Measurements from ENCODE around the gene TOGARAM2.
"Not testable (repeated sequence)": the region's sequence is repeated elsewhere in the genome, so short reads cannot be mapped to it uniquely, and the experiment has no call there.

Gene TOGARAM2

GRCh38 chr2:28977176-28977875 lies 3.8 kb upstream of the TOGARAM2 start:
- DNase-seq (ENCODE audit: low read depth) = no peak

DNA sequence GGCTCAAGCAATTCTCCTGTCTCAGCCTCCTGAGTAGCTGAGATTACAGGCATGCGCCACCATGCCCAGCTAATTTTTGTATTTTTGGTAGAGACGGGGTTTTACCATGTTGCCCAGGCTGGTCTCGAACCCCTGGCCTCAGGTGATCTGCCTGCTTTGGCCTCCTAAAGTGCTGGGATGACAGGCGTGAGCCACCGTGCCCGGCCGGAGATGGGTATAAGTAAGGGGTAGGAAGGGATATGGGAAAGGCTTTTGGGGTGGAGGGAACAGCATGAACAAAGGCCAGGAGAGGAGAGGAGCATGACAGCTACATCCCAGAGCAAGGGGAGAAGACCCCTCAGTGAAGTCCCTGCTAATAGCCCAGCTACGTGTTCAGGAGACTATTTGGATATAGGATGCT lies 3.1 kb upstream of the TOGARAM2 start:
- DNase-seq (ENCODE audit: low read depth) = not testable (repeated sequence)

DNA sequence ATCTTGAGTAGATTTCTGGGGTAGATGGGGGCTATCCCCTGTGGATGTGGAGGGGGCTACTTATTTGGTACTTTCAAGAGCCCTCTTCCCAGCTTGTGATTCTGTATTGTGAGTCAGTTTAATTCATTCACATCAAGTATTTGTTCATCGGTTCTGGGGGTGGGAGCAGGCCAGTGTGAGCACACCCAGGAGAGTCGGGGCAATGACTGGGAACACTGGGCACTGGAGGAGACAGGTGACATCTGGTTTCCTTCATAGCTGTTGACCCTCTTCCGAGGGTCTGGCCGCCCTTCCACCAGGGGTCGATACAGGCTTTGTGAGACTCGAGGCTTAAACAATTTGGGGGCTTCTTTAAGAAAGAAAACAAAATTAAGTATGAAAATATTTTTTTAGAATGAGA lies 2.5 kb upstream of the TOGARAM2 start:
- no peak for DNase-seq (ENCODE audit: low read depth)

GRCh38 chr2:28979041-28979440 lies 2.1 kb upstream of the TOGARAM2 start:
- no peak for DNase-seq (ENCODE audit: low read depth)

DNA sequence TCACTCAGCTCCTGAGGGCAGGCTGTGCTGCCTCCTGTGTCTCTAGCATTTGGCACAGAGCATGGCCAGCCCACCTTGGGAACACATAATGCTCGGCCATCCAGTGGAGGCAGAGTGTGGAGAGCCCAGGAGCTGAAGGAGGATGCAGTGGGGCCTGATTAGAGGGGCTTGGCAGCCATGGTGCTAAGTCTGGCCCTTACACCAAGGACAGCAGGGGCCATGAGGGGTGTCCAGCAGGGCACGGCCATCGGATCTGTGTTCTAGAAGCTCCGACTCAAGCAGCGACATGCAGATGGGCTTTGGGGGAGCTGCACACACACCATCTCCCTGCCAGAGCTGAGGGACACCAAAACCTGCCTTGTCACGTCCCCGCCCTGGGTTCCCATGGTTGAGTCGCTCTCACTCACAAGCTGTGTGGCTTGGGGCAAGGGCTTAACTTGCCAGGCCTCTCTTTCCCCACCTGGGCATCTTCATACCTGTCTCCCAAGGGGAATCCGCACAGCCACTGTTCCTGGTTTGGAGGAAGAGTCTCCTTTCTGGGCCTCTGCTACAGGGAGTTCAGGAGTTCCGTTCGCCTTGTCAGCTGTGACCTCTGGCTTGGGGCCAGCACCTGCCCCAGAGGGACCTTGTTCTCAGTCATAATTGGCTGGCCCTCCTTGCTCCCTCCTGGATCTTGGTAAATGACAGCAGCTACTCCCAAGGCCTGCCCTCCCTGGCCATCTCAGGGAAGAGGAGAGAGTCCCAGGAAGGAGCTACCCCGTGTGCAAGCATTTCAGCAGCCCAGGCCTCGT lies 1.3 kb upstream of the TOGARAM2 start:
- no peak for DNase-seq (ENCODE audit: low read depth)

GRCh38 chr2:28980368-28981015 lies 606 bp upstream of the TOGARAM2 start:
- DNase-seq (ENCODE audit: low read depth) = no peak

DNA sequence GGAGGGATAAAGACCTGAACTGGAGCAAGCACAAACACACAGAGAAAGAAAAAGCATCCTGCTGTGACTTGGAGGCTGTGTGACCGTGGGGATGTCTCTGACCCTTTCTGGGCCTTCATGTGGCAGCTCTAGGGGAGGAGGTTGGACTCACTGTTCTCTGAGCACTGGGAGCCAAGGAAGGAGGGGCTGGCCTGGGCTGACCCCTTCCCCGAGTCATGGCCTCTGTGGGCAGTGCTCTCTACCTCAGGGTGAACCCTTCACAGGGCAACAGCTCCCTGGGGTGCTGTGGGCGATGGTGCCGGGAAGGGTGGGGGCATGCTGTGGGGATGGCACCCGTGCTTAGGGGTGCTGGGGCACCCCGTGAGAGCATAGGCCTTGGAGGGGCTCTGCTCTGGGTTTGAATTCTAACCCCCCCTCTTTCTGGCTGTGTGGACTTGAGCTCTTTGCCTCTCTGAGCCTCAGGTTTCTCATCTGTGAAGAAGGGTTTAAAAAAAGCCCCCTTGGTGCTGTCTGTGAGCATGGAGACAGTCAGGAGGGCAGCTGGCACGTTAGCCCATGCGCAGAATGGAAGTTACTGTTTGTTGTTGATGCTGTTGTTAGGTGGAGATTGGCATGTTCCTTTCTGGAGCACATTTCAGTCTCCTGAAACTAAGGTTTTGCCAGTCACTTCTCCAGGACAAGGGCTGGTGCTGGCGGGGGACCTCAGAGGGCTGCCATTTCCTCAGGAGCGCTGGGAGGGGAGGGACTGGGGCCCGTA lies 700 bp downstream of the TOGARAM2 start:
- DNase-seq (ENCODE audit: low read depth) = no peak

DNA sequence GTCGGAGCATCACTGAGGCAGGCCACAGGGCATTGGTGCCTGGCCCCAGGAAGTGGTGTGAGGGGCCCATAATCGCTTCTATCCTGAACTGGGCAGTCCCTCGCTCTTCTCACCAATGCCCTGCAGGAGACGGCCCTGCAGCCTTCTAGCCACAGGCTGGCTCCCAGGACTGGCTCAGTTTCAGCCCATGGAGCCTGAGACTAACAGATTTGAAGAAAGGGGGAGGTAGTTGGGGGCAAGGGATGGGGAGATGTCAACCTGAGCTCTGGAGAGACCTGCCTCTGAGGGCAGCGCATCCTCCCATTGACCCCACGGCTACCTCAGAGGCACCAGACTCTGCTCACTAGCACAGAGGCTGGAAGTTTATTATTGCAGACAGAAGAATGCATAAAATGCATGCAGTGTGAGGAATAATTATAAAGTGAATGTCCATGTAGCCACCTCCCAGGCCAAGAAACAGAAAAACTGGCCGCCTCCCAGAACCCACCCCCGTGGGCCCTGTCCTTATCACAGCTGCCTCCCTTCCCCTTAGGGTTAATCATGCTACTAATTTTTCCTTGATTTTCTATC lies 1.4 kb downstream of the TOGARAM2 start:
- DNase-seq (ENCODE audit: low read depth) = no peak

DNA sequence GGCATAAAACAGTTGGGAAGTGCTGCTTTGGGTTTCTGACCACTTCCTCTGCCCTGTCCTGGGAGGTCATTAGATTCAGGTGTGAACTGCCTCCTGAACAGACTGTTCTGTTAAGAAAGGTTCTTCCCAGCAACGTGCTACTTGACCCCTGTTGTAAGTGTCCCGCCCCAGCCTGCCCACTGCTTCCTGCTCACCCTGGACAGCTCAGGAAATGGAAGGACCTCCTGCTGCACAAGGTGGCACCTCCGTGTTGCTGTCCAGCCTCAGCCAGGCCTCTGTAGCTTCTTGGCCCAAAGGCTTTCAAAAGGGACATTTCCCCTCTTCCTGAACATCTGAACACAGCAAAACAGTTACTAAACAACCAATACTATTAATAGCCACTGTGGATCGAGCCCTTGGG lies 5.3 kb downstream of the TOGARAM2 start:
- DNase-seq (ENCODE audit: low read depth) = no peak

GRCh38 chr2:28989973-28990372 lies 8.9 kb downstream of the TOGARAM2 start:
- no peak for DNase-seq (ENCODE audit: low read depth)

GRCh38 chr2:28990445-28990844 lies 9.3 kb downstream of the TOGARAM2 start:
- DNase-seq (ENCODE audit: low read depth) = no peak

- DNase-seq (ENCODE audit: low read depth) = no peak
These were observed 9.9 kb downstream of the TOGARAM2 start for GRCh38 chr2:28991021-28991420.

DNA sequence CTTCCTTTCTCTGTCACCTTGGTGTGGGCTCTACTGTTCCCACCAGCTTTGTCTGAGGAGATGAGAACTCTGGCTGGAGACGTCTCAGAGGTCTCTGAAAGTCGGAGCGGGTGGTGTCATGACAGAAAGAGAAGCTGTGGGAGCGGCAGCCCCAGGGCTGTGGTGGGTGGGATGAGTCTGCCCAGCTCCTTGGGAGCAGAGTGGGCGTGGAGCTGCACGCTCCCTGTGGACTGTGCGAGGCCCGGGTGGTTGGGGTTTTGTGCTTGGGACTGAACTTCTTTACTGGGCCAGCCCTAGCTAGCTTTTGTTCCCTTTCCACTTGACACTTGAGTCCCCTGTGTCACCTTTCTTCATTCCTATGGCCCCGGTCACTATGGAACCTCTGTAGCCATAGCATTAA lies 10.4 kb downstream of the TOGARAM2 start:
- DNase-seq (ENCODE audit: low read depth) = no peak

GRCh38 chr2:28993206-28993960 lies 12.3 kb downstream of the TOGARAM2 start:
- no peak for DNase-seq (ENCODE audit: low read depth)

GRCh38 chr2:28994074-28994473 lies 13.0 kb downstream of the TOGARAM2 start:
- no peak for DNase-seq (ENCODE audit: low read depth)

- no peak for DNase-seq (ENCODE audit: low read depth)
These were observed 13.6 kb downstream of the TOGARAM2 start for GRCh38 chr2:28994679-28995078.

DNA sequence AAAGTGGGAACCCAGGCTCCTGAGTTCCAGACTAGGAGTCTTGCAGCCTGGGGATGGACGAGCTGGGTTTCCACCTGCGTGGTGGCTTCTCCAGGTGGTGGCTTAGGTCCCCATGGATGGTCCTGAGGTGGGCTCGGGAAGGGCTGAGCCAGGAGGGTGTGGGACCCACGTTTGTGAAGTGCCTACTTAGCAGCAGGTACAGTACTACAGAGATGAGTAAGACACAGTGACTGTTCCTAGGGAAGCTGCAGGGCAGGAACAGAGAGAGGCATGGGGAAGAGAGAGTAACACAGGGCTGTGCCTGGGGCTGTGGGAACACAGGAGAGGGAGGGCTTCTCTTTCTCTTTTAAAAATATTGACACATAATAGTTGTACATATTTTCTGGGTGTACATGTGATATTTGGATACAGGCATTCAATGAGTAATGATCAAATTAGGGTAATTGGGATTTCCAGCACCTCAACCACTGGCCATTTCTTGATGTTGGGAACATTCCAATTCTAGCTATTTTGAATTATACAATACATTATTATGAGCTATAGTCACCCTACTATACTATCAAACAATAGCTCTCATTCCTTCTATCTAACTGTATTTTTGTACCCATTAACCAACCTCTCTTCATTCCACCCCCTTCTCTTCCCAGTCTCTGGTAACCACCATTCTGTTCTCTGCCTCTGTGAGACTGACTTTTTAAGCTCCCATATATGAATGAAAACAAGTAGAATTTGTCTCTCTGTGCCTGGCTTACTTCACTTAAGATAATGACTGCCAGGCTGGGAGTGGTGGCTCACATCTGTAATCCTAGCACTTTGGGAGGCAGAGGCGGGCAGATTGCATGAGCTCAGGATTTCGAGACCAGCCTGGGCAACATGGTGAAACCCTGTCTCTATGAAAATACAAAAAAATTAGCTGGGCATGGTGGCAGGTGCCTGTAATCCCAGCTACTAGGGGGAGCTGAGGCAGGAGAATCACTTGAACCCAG lies 15.0 kb downstream of the TOGARAM2 start:
- no peak for DNase-seq (ENCODE audit: low read depth)

DNA sequence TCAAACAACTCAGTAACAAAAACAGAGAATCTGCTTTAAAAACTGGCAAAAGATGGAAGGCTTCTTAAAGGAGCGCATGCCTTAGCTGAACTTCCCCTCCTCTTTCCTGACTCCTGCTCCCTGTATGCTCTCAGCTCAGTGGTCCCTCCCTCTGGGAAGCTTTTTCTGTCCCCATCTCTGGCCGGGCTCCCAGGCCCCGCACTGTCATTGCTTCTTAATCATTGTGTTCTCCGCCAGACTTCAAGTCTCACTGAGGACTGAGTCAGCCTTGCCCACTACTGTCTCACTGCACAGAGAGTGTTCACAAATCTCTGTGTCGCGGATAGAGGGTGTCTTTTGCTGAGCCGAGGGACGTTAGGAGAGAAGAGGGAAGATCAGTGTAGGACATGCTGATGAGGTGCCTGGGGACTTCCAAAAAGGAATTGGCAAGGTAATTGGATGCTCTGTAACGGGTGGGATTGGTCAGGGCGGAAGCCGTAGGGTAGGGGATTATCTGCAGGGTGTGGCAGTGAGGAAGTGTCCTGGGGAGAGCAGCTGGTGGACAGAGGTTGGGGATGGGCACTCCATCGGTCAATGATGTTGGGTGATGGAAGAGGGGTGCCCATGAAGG lies 16.2 kb downstream of the TOGARAM2 start:
- no peak for DNase-seq (ENCODE audit: low read depth)

DNA sequence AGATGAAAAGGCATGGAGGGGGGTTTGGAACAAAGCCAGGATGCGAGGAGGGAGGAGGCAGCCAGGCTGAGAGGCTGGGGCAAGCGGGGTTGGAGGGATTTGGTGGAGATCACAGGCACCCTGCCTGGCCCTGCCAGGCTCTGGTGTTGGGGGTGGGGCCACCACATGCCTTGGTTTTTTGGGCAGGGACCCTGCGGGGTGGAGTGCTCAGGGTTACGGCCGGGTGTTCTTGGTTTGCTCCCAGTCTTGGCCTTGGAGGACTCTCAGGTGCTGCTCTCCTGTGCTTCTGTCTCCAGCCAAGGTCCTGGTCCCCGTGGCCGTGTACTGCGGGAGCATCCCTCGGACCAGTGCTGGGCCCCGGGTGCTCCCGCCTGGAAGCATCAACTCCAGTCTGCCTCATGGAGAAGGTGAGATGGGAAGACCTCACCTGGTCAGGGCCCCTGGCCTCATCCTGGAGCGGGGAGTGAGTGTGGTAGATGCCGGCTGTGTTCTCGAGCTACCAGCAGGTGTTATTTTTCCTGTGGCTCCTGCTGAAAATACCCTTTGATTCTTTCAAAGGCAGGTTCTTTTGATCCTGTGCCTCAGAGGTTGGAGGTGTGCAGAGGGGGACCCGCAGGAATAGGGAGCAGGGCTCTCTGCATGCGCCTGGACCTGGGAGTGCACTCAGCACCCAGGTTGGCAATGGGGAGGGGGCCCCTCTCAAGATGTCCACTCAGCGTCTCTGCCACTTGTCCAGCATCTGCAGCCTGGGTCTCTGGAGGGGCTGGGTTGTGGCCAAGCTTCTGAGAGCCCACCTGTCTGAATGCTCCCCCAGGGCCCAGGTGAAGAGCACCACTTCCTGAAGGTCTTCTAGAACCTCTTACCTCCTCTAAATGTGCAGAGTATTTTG lies 17.0 kb downstream of the TOGARAM2 start:
- no peak for DNase-seq (ENCODE audit: low read depth)
